ENCODE results near the gene CAMK1G.
A peak's percentile ranks its signal among the peaks of the same experiment; 100 is the strongest.

CAMK1G gene

DNA sequence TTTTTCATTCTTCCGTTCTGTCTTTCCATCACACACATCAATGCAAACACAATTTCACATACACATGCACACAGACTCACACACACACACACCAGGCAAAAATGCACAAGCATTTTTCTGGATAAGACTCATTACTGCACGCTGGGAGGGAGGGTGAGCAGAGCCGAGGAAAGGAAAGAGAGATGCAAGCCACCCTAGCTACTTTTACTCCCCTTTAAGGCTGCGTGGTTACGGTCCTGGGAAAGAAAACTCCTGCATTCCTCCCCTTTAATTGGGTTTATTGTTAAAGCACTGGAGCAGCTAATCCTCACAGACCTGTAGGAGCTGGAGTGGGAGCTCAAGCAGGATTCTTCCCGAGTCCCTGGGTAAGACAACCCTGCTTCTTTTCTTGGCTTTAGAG is at the start of gene CAMK1G:
CAMK1G (plus strand) TSS at position 307 of the 400 bp plus-strand sequence. CDS start 11,270 bp downstream, outside the sequence.
- peak in 31 of 56 donors; percentile 6 to 75 (median 28) for DNase-seq

GRCh38 chr1:209534496-209535250 is 48.8 kb upstream of the CAMK1G start:
- no peak for DNase-seq

DNA sequence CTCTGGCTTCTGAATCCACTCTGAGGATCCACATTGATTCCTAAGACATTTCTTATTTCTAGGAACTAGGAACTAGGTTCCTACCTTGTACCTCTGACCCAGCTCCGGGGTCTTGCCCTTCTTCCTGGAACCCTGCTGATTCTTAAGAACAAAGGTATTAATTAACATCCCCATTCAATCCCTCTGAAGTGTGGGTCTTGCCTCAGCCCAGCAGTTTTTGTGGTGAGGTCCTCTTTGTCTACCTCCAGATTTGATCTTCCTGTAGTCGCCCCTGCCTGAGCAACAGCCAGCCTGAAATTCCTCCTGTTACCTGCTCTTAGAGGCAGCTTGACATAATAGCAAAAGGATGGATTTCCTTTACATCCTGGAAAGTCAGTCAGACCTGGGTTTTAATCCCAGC is 46.7 kb upstream of the CAMK1G start:
- DNase-seq = no peak

DNA sequence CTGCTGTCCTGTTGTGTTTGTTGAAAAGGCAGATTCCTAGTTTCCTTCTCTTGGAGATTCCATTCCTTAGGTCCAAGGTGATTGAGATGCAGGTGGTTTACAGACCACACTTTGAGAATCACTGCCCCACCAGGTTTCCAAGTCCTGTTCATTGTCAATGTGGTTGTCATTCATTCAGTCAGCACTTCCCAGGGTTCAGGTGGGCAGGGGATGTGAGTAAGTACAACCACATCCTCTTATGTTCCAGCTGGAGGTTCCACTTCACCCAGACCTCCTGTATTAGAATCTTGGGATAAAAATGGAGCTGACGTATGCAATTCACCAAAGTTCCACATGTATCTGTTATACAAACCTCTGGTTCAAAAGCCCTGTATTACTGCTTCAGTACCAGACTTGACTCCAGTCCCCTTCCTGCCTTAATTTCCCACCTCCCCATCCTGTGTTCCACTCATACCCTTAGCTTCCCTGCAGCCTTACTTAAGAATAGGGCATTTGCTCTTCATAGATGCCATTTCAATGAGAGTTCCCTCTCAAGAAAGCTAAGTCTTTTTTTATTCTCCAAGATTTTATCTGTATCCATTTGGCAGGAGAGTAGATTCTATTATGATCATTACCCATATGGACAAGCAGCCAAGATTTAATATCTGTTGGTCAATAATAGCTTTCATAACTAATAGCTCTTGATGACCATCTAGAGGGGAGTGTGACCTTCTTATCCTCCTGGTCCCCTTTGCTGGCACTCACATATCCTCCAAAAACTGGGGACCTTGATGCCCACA is 46.0 kb upstream of the CAMK1G start:
- no peak for DNase-seq

- DNase-seq = no peak
Measured at GRCh38 chr1:209539576-209539975, 43.9 kb upstream of the CAMK1G start.

DNA sequence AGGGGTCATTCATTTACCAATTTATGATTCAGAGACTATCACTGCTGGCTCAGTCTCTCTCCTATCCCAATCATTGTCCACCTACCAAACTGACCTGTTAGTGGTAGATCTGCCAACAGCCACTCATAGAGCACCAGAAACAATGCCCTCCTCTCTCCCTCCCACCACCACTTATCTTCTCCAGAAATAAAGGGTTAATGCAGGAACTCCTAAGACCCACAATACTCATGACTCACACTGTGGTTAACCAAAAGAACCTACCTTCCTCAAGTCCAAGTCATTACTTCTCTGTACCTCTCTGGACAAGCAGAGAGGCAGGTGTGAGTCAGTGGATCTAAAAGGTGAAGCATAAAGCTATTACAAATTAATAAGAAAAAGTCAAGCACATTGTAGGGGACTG is 40.9 kb upstream of the CAMK1G start:
- DNase-seq = no peak

DNA sequence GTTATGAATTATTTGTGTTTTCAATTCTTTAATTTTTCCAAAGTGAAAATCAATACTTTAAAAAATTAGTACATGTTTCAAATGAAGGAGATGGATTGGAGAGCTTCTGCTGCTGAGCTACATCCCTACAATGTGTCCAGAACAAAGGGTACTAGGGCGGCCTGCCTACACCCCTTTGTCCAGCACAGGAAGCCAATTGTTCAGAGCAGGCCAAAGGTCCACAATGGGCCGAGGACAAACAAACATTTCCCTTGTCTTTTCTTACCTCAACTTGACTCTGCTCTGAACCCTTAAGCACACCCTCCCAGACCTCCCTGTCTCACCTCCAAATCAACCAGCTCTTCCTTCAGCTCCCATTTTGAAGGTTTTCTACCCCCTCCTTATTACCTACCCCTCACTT is 39.4 kb upstream of the CAMK1G start:
- peak in 9 of 56 donors; percentile 1 to 19 (median 7) for DNase-seq

DNA sequence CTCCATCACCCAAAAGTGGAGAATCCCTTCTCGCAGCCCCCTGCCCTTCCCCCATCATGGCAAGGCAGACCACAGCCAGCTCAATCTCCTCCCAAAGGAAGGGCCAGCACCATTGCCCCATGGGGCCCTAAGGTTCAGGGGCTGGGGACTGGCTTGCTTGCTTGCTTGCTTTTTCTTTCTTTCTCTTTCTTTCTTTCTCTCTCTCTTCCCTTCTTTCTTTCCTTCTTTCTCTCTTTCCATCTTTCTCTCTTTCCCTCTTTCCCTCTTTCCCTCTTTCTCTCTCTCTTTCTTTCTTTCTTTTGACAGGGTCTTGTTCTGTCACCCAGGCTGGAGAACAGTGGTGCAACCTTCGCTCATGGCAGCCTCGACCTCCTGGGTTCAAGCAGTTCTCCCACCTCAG is 38.1 kb upstream of the CAMK1G start:
- no peak for DNase-seq

GRCh38 chr1:209546390-209547085 is 37.0 kb upstream of the CAMK1G start:
- DNase-seq = peak in 1 of 56 donors; percentile 5

- DNase-seq = no peak
Measured at GRCh38 chr1:209547626-209548025, 35.9 kb upstream of the CAMK1G start.

DNA sequence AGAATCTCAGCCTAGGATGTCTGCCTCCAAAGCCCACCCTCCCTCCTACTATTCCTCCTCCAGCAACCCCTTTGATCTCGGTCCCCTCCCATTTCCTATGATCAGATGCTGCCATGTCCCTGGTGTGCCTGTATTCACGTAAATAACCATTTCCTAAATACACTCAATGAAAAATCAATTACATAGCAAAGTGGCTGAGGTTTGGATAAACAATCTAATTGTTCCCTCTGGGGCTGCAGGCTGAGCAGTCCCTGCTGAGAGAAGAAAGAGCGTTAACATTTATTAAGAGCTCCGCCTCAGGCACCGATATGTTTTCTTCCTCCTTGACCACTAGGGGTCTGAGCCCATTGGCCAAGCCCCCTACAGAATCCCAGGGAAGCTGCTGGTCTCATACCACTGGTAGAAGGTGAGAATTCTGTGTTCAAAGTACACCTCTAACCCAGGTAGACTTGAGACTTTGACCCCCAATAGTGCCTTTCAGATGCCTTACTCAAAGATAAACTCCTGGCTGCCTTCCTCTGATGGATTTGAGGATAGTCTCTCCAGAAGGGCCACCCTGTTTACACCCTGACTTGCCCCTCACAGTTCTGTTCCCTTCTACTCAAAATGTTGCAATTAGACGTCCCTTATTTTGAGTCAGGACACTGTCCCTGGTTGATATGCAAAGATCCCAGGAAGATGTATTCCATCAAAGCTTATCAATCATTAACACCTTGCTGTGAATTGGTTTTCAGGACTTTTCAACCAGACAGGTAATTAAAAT is 33.9 kb upstream of the CAMK1G start:
- DNase-seq = no peak

DNA sequence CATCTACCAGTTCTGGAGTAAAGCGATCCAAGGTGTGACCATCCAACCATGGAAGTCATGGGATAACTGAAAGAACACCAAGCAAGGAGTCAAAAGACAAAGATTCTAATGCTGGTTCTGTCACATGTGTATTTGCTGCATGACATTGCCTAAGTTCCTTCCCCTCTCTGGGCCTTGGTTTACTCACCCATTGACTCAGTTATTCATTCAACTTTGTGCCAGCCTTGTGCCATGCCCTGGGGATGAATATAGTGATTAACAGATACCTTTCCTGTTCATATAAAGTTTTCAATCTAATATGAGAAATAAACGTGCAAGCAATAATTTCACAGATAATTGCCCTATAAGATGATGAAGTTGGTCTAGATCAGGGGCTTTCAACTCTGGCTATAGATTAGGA is 33.0 kb upstream of the CAMK1G start:
- no peak for DNase-seq

DNA sequence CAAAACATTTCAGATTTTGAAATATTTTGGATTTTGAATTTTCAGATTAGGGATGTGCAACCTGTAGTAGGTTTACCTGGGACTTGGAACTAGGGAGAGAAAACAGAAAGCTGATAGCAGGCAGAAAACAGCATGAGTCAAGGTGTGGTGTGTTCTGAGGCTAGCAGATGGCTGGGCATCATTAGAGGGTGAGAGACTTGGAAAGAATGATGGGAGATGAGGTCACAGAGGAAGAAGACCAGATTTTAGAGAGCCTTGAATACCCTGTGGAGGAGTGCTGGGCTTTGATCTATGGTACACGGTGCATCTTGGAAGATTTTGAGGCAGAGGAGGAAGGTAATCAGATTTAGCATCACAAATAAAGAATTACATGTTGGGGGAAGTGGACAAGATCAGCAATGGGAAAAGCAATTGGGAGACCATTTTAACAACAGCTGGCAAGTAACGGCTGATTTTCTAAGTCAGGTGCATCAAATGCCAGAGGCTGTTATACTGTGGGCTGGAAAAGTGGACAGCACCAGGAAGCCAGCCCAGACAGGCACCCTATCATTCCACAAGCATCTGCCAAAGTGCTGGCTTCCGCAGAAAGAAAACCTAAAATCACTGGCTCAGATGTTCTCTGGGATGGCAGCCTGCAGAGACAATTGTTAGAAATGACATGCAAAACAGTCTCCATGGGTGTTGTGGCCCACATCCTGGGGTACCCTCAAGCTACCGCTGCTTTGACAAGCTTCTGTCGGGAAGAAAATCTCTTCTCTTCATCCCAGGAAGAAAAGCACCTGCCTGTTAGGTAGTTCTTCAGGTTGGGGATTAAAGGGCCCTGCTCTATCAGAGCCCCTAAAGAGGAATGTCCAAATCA is 30.9 kb upstream of the CAMK1G start:
- no peak for DNase-seq

GRCh38 chr1:209554761-209555611 is 28.5 kb upstream of the CAMK1G start:
- no peak for DNase-seq

DNA sequence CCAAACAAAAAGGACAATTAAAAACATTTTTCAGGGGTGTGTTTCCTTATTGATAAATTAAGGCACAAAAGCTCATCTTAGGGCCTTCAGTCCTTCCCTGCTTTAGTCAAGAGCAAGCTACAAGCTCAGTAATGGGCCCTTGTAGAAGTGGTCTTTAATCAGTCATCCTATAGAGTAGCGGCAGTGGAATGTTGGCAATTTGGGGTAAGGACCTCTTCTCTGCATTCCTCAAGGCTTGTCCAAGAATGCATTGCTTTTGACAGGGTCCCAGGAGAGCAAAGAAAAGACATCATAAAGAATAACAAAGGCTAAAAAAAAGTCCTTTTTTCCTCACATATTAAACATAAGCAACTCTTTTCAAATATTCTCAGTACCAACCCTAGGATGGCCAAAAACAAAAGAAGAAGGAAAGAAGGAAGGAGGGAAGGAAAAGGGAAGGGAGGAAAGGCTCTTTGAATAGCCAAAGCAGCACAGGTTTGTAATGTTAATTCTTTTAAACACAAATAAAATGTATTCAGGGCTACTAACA is 27.3 kb upstream of the CAMK1G start:
- DNase-seq = no peak

GRCh38 chr1:209557221-209557620 is 26.3 kb upstream of the CAMK1G start:
- no peak for DNase-seq

GRCh38 chr1:209560529-209560928 is 23.0 kb upstream of the CAMK1G start:
- no peak for DNase-seq

- DNase-seq = no peak
Measured at GRCh38 chr1:209560952-209561351, 22.6 kb upstream of the CAMK1G start.

DNA sequence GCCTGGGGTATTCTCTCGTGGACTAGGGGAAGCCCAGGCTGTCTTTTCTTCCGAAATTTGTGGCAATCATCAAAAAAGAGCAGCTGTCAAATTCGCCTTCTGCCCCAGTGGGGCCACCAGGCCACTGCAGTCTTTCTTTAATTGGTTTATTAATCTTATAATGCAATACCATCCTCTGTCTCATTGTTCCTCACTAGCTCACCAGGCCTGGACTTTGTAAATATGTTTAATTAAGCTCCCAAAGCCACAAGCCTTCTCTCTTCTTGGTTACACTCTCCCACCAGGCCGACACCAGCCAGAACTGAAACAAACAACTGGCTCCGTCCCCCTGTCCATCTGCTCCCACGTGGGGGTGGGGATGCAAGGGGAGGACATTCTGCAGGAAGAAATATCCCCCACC is 22.0 kb upstream of the CAMK1G start:
- DNase-seq = no peak

Data from nucleus accumbens (tissue), 56 donors.